Adrenal gland (tissue), 12 donors: ENCODE results near the gene WDFY4. TPM values are rescaled to one million over a fixed set of nuclear protein-coding genes. Genes with fewer than 3 reads are reported as not detected.

ENCODE experiments used
- DNase-seq, 7 donors: peaks; one replicate each; pipeline ENCODE4 v3.0.0-alpha.2; 2019 to 2020
- H3K27ac ChIP-seq, 5 donors: fragments of 200-600 bp; sonication (generic) in 4 of 5; 1 replicate in 3 of 5; 2 replicates in 2 of 5; pipeline versions ENCODE4 v1.5.1 to v1.8.0; 2016 to 2020; ENCODE audit warnings: mild to moderate bottlenecking in 1 of 5
- H3K27me3 ChIP-seq: fragments of 200-600 bp; 2 replicates; pipeline ENCODE4 v1.8.0; 2021
- H3K36me3 ChIP-seq, 2 donors: fragments of 200-600 bp; replicated peaks in 1 of 2; 1 replicate in 1 of 2; 2 replicates in 1 of 2; pipeline versions ENCODE4 v1.5.1 to v1.8.0; 2018 to 2022
- H3K4me1 ChIP-seq, 2 donors: fragments of 200-600 bp; replicated peaks in 1 of 2; 1 replicate in 1 of 2; 2 replicates in 1 of 2; pipeline versions ENCODE4 v1.5.1 to v1.8.0; 2018 to 2021
- H3K4me3 ChIP-seq, 4 donors: fragments of 200-600 bp; sonication (generic) in 3 of 4; one replicate each; pipeline ENCODE4 v1.5.1; 2016 to 2018
- H3K9me3 ChIP-seq, 3 donors: fragments of 200-600 bp; sonication (generic) in 1 of 3; replicated peaks in 1 of 3; 1 replicate in 2 of 3; 2 replicates in 1 of 3; pipeline versions ENCODE4 v1.5.1 to v1.8.0; 2016 to 2021
- POLR2A ChIP-seq, 2 donors: fragments of 450-650 bp; IDR thresholded peaks; one replicate each; pipeline ENCODE4 v1.6.1; 2017; ENCODE audit warnings: antibody characterized with exemption in 2 of 2, mild to moderate bottlenecking in 2 of 2, moderate library complexity in 1 of 2
- WGBS, 4 donors: extraction: QIAGEN DNeasy Blood & Tissue Kit in 2 of 4; methylation state at CpG; one replicate each; pipeline versions ENCODE4 v1.1.5 to v1.1.7; 2013 to 2017; 5-methylcytosine and 5-hydroxymethylcytosine counted together
- intact Hi-C, 2 donors: fragments of 100-400 bp; cut with DNase I; formaldehyde crosslinking; loops; one replicate each; pipeline versions ENCODE4 v1.14.1 to v1.15.0; 2022 to 2023
- polyA plus RNA-seq, 3 donors: library from polyadenylated mRNA; stranded (reverse); fragments of 200-250 nt in 2 of 3; fragments of 350-450 nt in 1 of 3; fragmentation: Illumina TruSeq in 1 of 3; extraction: RNeasy Lipid Tissue Mini Kit (QIAGEN cat#74804) in 1 of 3; gene quantifications; one replicate each; pipeline ENCODE4 v1.2.3, GENCODE V29; 2013 to 2014
- total RNA-seq, 9 donors: library from RNA; depleted of rRNA in 4 of 9; stranded (reverse); fragments of >200 nt in 4 of 9; fragments of 120-200 nt in 1 of 9; fragmentation: NEBNext Ultra II Directional in 1 of 9; extraction: Animal tissue kit (Norgen Biotek cat#: 25700) in 1 of 9; gene quantifications; one replicate each; pipeline versions ENCODE4 v1.1.0 to v1.2.4, GENCODE V29; 2013 to 2023
- TF ChIP-seq, protein P1 (sequence below), 6 experiments: fragments of 450-650 bp in 4 of 6; fragments of 200-600 bp in 2 of 6; sonication (generic) in 1 of 6; IDR thresholded peaks; 1 replicate in 5 of 6; 2 replicates in 1 of 6; pipeline versions ENCODE4 v1.5.1 to v1.8.0; 2016 to 2021; ENCODE audit warnings: antibody characterized with exemption in 6 of 6, mild to moderate bottlenecking in 2 of 6, moderate library complexity in 1 of 6
- donor health status: healthy with polysubstance abuse.
- donor health status: Bipolar disorder and iron deficiency.
- donor health status: DM: yes; HTN: yes; CAD: no.
- donor health status: DM: no; HTN: no; CAD: no.
- donor health status: DM: no; HTN: no; CAD: no.
- donor health status: DM: yes; HTN: yes; CAD: no.

WDFY4 gene
- total and polyA plus RNA-seq, 12 donors, result 0.61 to 9.9 (median 5.7) TPM

DNA sequence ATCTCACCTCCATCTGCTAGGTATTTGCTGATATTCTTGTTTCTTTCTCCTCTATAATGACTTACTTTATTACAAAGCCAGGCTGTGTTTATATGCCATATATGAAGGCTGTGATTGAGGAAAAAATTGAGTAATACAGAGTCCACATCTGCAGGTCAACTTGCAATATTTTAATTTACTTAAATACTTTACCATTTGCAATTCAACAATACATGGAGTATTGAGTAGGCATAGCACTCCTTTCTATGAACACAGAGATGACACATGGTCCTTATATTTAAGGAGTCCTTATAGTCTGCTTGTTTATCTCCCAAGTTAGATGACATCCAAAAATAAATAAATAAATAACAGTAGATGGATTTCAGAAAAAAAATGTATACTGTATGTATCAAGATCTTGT is 158.5 kb downstream of the WDFY4 start:
- no peak for TF ChIP-seq POLR2A (IDR thresholded peaks at IDR 0.05)
- TF ChIP-seq, protein P1, sequence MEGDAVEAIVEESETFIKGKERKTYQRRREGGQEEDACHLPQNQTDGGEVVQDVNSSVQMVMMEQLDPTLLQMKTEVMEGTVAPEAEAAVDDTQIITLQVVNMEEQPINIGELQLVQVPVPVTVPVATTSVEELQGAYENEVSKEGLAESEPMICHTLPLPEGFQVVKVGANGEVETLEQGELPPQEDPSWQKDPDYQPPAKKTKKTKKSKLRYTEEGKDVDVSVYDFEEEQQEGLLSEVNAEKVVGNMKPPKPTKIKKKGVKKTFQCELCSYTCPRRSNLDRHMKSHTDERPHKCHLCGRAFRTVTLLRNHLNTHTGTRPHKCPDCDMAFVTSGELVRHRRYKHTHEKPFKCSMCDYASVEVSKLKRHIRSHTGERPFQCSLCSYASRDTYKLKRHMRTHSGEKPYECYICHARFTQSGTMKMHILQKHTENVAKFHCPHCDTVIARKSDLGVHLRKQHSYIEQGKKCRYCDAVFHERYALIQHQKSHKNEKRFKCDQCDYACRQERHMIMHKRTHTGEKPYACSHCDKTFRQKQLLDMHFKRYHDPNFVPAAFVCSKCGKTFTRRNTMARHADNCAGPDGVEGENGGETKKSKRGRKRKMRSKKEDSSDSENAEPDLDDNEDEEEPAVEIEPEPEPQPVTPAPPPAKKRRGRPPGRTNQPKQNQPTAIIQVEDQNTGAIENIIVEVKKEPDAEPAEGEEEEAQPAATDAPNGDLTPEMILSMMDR (IDR thresholded peaks at IDR 0.05), result no peak
- Histone ChIP-seq H3K4me1 (no peaks in the 10 kb centered on the region), H3K27me3 (no peaks in the 10 kb centered on the region), H3K4me3 (no peak overlapping the region), H3K9me3 (no peaks in the 10 kb centered on the region), H3K36me3 (no peaks in the 10 kb centered on the region), H3K27ac (no peak overlapping the region)
- intact Hi-C loops, result no loop called here
- DNase-seq, result no peak

DNA sequence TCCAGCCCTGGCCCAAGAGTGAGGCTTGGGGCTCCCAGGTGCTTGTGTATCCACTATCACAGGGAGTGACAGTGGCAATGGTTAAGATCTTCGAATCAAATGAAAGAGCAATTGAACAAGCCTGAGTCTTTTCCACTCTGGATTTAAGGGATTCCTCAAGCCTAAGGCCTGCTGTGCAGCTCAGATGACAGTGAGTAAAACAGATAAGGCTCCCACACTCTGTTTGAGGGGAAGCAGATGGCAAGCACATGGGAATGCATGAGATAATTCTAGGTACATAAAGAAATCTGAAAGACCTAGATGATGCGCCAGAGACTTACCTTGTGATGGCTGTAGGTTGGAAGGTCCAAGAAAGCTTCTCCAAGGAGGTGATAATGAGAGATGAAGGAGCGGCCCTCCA is 159.9 kb downstream of the WDFY4 start:
- DNase-seq, result no peak
- no peak overlapping the region for H3K27ac ChIP-seq
- H3K4me1 ChIP-seq, result no peaks in the 10 kb centered on the region
- no peaks in the 10 kb centered on the region for H3K27me3 ChIP-seq
- 74 to 86% (median 86%) methylated on average over 3 of the region's 3 CpGs for WGBS, 4 donors
- TF ChIP-seq, protein P1 (IDR thresholded peaks at IDR 0.05), result no peak
- no peak for TF ChIP-seq POLR2A (IDR thresholded peaks at IDR 0.05)
- H3K4me3 ChIP-seq, result no peak overlapping the region
- no peaks in the 10 kb centered on the region for H3K36me3 ChIP-seq
- intact Hi-C loops, result no loop called here
- H3K9me3 ChIP-seq, result no peaks in the 10 kb centered on the region

DNA sequence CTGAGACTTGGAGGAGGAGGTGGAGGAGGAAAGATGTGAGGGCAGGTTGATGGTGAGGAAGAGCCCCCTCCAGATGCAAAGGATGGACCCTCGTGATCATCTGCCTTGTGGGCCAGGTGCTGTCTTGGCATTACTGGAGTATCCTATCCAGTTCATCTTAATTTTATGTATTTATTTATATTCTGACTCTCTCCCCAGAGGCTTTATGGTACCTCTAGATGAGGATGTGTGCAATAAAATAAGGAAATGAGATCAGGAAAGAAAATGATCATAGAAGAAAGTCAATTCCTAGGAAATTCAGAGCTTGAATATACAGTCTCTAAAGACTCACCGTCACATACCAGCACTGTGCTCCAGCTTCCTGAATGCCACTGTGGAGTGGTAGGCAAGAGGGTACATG is 160.8 kb downstream of the WDFY4 start:
- H3K4me1 ChIP-seq, result no peaks in the 10 kb centered on the region
- H3K27ac ChIP-seq, result no peak overlapping the region
- TF ChIP-seq, protein P1 (IDR thresholded peaks at IDR 0.05), result no peak
- TF ChIP-seq POLR2A (IDR thresholded peaks at IDR 0.05), result no peak
- no peak overlapping the region for H3K4me3 ChIP-seq
- no peaks in the 10 kb centered on the region for H3K36me3 ChIP-seq
- 72 to 83% (median 77%) methylated on average over 2 of the region's 2 CpGs for WGBS, 4 donors
- no peaks in the 10 kb centered on the region for H3K27me3 ChIP-seq
- H3K9me3 ChIP-seq, result no peaks in the 10 kb centered on the region
- DNase-seq, result no peak
- intact Hi-C loops, result no loop called here

DNA sequence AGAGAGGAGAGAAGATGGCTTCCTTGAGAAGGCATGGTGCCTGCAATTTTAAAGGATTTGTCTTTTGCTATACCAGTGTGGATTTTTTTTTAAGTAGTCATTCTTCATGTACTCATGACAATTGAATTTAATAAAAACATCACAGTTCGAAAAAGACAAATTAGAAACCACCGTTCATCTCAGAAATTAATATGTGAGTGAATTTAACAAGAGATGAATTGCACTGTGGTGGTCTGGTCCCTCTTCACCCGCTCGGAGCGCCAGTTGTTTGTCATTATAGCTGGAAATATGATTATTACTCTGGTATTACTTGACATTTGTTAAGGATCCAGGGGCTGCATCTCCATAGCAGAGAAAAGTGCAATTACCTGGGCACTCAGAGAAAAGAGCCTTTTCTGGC is 163.0 kb downstream of the WDFY4 start:
- DNase-seq, result no peak
- no peaks in the 10 kb centered on the region for H3K36me3 ChIP-seq
- no peaks in the 10 kb centered on the region for H3K27me3 ChIP-seq
- WGBS, 4 donors, result 75 to 91% (median 78%) methylated on average over 5 of the region's 5 CpGs
- H3K9me3 ChIP-seq, result no peaks in the 10 kb centered on the region
- H3K27ac ChIP-seq, result no peak overlapping the region
- intact Hi-C loops, result no loop called here
- TF ChIP-seq, protein P1 (IDR thresholded peaks at IDR 0.05), result no peak
- no peak for TF ChIP-seq POLR2A (IDR thresholded peaks at IDR 0.05)
- no peaks in the 10 kb centered on the region for H3K4me1 ChIP-seq
- H3K4me3 ChIP-seq, result no peak overlapping the region
